ENCODE results near the gene CNDP1.
"Not testable (repeated sequence)": the region's sequence is repeated elsewhere in the genome, so short reads cannot be mapped to it uniquely, and the experiment has no call there.

- not testable (repeated sequence) for TF ChIP-seq EZH2 (IDR thresholded peaks at IDR 0.05); POLR2AphosphoS5 (IDR thresholded peaks at IDR 0.05; ENCODE audit: borderline replicate concordance, low read depth, low read length); FOXP2 (optimal IDR thresholded peaks at IDR 0.05; ENCODE audit: control extremely low read depth, extremely low read length, insufficient read depth)
Observed at GRCh38 chr18:74565993-74566392, 31.7 kb downstream of the CNDP1 start.

Data from SK-N-MC (cell line).